SK-N-SH (cell line): Measurements from ENCODE around the gene G3BP1.

Experiments used
- RCOR1 ChIP-seq: fragments of 150-350 bp; IDR thresholded peaks from 2 replicates; pipeline ENCODE4 v1.6.1; 2017; ENCODE audit warnings: antibody characterized with exemption, low read length
- YY1 ChIP-seq: IDR thresholded peaks from 2 replicates; pipeline ENCODE4 v1.4.0; 2012; ENCODE audit warnings: low read depth, mild to moderate bottlenecking
- TF ChIP-seq, protein P1 (sequence below): fragments of 150-350 bp; IDR thresholded peaks from 2 replicates; pipeline ENCODE4 v1.6.1; 2017; ENCODE audit warnings: antibody characterized with exemption, low read length, low read depth, borderline replicate concordance

DNA sequence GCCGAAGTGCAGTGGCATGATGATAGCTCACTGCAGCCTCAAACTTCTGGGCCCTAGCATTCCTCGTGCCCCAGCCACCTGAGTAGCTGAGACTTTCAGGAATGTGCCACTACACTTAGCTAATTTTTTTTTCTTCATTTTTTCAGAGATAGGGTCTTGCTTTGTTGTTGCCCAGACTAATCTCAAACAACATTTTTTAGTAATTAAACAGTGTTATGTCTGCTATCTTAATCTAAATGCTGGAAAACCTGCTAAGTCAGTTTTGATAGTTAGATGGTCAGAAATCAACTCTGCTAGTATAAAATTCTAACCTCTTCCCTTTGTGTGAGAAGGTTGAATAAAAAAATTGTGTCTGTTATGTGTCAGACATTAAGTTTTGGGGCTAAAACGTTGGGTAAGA, 12.4 kb downstream of the G3BP1 start:
- TF ChIP-seq YY1 (no peak), RCOR1 (no peak)
- TF ChIP-seq, protein P1, sequence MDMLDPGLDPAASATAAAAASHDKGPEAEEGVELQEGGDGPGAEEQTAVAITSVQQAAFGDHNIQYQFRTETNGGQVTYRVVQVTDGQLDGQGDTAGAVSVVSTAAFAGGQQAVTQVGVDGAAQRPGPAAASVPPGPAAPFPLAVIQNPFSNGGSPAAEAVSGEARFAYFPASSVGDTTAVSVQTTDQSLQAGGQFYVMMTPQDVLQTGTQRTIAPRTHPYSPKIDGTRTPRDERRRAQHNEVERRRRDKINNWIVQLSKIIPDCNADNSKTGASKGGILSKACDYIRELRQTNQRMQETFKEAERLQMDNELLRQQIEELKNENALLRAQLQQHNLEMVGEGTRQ: no peak
